Measurements from ENCODE around the gene CCDC9. TPM values are rescaled to one million over a fixed set of nuclear protein-coding genes. Genes with fewer than 3 reads are reported as not detected.

Gene CCDC9
- total and polyA plus RNA-seq, 2 of the 13 experiments (the other 11 are each of a cell fraction or from before 2014, with no cell fraction given) = 2.9 to 6.3 TPM

GRCh38 chr19:47240996-47241918 is 15.1 kb upstream of the CCDC9 start (continued):
- TF ChIP-seq, protein P1, sequence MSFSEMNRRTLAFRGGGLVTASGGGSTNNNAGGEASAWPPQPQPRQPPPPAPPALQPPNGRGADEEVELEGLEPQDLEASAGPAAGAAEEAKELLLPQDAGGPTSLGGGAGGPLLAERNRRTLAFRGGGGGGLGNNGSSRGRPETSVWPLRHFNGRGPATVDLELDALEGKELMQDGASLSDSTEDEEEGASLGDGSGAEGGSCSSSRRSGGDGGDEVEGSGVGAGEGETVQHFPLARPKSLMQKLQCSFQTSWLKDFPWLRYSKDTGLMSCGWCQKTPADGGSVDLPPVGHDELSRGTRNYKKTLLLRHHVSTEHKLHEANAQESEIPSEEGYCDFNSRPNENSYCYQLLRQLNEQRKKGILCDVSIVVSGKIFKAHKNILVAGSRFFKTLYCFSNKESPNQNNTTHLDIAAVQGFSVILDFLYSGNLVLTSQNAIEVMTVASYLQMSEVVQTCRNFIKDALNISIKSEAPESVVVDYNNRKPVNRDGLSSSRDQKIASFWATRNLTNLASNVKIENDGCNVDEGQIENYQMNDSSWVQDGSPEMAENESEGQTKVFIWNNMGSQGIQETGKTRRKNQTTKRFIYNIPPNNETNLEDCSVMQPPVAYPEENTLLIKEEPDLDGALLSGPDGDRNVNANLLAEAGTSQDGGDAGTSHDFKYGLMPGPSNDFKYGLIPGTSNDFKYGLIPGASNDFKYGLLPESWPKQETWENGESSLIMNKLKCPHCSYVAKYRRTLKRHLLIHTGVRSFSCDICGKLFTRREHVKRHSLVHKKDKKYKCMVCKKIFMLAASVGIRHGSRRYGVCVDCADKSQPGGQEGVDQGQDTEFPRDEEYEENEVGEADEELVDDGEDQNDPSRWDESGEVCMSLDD (CRISPR knock-in tag; IDR thresholded peaks at IDR 0.05; ENCODE audit: borderline replicate concordance) = no peak
- TF ChIP-seq KDM3A (CRISPR knock-in tag; IDR thresholded peaks at IDR 0.05; ENCODE audit: low read depth) (no peak), CC2D1A (CRISPR knock-in tag; IDR thresholded peaks at IDR 0.05) (0 out of 2 replicates have a peak, but pooled peaks have one; percentile 30), KMT2A (CRISPR knock-in tag; IDR thresholded peaks at IDR 0.05) (no peak), PHF8 (CRISPR knock-in tag; IDR thresholded peaks at IDR 0.05) (0 out of 2 replicates have a peak, but pooled peaks have one; percentile 18), ZNF484 (CRISPR knock-in tag; IDR thresholded peaks at IDR 0.05; ENCODE audit: borderline replicate concordance, low read depth) (no peak), NONO (IDR thresholded peaks at IDR 0.05) (no peak), NONO (CRISPR knock-in tag; conservative IDR thresholded peaks at IDR 0.05) (peak; percentile 42; the same call in 1 of the 2 replicates), CBFB (CRISPR knock-in tag; IDR thresholded peaks at IDR 0.05) (0 out of 2 replicates have a peak, but pooled peaks have one; percentile 17), KAT8 (CRISPR knock-in tag; IDR thresholded peaks at IDR 0.05) (no peak), KDM5B (CRISPR knock-in tag; IDR thresholded peaks at IDR 0.05; ENCODE audit: borderline replicate concordance) (no peak), TARDBP (CRISPR knock-in tag; IDR thresholded peaks at IDR 0.05) (peak; percentile 60; the same call in 1 of the 2 replicates), SMYD3 (CRISPR knock-in tag; IDR thresholded peaks at IDR 0.05) (no peak), ZNF326 (CRISPR knock-in tag; IDR thresholded peaks at IDR 0.05; ENCODE audit: borderline replicate concordance) (no peak), ZNF350 (CRISPR knock-in tag; IDR thresholded peaks at IDR 0.05; ENCODE audit: borderline replicate concordance, low read depth) (no peak), EEA1 (CRISPR knock-in tag; IDR thresholded peaks at IDR 0.05; ENCODE audit: borderline replicate concordance) (no peak), PRDM4 (CRISPR knock-in tag; IDR thresholded peaks at IDR 0.05; ENCODE audit: borderline replicate concordance) (no peak), ZNF496 (CRISPR knock-in tag; IDR thresholded peaks at IDR 0.05; ENCODE audit: insufficient replicate concordance) (no peak), NFIB (CRISPR knock-in tag; IDR thresholded peaks at IDR 0.05; ENCODE audit: borderline replicate concordance) (no peak), ZSCAN5A (CRISPR knock-in tag; IDR thresholded peaks at IDR 0.05; ENCODE audit: borderline replicate concordance) (no peak)
- TF ChIP-seq, protein P2, sequence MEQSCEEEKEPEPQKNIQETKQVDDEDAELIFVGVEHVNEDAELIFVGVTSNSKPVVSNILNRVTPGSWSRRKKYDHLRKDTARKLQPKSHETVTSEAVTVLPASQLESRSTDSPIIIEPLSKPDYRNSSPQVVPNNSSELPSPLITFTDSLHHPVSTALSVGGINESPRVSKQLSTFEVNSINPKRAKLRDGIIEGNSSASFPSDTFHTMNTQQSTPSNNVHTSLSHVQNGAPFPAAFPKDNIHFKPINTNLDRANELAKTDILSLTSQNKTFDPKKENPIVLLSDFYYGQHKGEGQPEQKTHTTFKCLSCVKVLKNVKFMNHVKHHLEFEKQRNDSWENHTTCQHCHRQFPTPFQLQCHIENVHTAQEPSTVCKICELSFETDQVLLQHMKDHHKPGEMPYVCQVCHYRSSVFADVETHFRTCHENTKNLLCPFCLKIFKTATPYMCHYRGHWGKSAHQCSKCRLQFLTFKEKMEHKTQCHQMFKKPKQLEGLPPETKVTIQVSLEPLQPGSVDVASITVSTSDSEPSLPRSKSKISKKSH (CRISPR knock-in tag; IDR thresholded peaks at IDR 0.05; ENCODE audit: borderline replicate concordance) = no peak
